Measurements from ENCODE around the gene FAN1.

The FAN1 gene

DNA sequence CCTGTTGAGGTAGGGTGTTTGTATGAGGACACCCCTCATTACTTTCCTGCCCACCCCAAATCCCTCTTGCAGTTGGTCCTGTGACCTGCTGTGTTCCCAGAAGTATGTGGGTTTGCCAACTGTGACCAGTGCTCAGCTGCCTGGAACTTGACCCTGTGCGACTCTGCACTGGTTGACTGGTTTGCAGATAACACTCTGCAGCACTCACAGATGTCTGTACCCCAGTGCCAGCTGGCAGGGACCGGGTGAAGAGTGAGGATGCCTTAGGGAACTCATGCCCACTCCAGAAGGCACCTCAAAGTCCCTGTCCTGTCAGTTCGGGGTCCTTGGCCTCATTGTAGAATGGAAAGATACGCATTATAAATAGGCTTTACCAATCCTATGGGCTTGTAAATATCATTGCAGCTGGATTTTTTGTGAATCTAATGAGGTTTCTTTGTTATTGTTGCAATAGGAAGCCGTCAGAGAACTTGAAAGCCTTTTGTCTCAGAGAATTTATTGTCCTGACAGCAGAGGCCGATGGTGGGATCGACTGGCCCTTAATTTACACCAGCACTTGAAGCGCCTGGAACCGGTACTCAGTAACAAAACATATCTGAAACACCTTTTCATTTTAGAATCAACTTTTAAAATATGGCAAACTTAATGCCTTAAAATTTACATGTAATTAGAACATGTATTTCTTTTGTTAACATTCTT, 18.2 kb downstream of the FAN1 start:
- DNase-seq = no peak

DNA sequence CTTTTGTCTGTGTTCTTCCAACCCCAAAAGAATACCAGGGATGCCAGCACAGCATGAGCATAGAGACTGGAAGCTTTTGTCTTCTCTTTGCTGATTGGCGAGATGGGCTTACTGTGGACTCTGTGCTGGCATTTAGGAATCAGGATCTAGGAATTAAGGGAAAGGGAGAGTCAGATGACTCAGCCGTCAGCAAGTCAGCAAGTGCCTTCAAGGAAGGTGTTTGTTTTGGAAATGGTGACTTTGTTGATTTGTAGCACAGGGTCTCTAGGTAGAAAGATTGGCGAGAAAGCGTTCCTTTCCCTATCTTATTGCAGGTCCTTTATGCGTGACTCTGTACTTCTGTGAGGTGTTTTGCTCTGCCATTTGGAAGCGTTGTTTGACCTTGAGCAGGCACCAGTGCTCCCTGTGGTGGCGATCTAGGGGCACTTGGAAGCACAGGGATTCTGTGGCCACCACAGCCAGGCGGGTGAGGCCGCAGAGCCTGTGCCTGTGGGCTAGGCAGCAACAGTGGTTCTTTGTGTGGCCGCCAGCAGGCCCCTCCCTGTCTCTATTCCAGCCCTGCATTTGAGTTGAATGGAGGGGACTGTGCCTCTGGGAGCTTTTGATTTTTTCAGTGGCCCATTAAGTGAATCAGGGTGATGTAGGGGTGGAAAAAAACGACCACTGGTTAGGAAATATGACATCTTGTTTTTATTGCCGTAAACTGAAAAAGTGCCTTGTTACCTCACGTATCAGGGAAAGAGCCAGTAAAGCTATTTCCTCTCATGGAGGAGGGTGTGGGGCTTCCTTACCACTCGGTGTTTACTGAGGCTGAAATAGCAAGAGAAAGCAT, 19.0 kb downstream of the FAN1 start:
- DNase-seq = no peak

DNA sequence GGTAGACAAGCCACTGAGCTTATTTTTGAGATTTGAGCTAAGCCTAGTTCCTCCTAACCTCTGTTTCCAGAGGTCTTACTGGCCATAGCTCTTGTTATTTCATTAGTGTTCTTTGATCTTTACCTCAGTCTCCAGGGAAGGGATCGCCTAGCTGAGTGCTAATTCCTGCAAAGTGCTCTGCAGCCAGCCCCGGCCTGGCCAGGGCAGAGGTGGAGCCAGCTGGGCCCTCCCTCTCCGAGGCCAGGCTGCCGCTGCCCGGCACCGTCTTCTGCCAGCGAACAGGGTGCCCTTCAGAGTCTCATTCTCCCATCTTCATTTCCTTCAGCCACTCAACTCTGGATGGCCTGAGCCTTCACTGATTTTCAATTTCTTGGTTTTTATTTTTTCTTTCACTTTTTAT, 19.7 kb downstream of the FAN1 start:
- DNase-seq = no peak

DNA sequence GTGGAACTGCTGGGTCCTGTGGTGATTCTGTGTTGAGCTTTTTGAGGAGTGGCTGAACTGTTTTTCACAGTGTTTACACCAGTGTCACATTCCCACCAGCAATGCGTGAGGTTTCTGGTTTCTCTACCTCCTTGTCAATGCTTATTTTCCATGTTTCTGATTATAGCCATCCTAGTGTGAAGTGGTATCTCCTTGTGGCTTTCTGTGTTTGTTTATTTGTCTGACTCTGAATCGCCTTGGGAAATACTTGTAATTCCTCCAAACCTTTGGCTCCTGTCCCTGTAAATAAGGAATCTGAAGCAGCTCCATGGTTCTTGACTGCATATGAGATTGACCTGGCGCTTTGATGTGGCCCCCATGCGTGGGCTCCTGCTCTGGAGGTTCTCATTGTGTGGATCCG, 20.6 kb downstream of the FAN1 start:
- no peak for DNase-seq

DNA sequence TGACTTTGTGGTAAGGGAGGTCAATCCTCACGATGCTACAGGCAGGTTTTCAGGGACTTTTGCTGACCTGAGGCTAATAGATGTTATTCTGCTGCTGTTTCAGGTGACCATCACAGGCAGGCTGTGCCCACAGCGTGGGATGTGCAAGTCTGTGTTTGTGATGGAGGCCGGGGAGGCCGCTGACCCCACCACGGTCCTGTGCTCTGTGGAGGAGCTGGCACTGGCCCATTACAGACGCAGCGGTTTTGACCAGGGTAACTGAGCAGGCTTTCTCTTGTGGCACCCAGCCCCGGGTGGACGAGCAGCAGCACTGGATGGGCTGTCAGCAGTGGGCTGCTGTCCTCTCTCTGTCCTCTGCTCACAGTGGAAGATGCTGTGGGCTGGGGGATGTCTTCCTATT, 22.0 kb downstream of the FAN1 start:
- DNase-seq = no peak

DNA sequence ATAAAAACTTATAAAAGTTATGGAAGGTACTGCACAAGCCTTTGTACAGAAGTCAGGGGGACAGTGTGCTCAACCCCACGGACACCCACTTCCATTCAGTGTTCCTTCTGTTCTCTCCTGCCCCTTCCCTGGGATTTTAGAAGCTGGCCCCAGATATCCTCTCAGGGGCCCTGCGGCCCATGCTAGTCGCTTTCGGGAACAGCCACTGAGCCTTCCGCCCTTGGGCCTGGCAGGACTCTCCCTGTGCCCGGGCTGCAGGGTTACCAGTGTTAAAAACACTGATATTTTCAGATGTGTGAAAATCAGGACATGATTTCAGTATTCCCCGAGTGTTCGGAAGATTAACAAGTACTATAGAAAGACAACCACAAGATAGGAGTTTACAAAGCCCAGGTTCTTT, 22.4 kb downstream of the FAN1 start:
- no peak for DNase-seq

DNA sequence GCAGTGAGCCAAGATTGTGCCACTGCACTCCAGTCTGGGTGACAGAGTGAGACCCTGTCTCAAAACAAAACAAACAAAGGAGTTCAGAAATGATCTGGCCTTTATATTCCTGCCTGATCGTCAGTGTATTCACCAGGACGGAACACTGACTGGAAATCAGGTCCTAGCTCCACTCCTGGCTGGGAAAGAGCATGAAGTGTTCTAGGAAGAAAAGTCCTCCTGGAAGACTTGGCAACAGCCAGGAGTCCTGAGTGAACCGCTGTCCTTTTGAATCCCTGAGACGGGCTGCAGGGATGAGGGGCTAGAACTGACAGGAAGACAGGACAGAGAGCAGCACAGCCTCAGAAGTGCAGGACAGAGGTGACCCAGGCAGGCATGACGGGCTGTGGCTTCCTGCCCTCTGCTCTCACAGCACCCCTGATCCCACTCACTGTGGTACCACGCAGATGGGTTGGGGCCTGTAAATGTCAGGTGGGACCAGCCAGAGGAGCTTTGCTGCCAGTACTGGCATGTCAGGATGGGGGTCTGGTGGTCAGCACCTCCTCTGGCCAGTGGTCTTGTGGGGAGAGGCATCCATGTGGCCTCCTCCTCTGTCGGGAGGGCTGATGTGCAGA, 23.5 kb downstream of the FAN1 start:
- no peak for DNase-seq

DNA sequence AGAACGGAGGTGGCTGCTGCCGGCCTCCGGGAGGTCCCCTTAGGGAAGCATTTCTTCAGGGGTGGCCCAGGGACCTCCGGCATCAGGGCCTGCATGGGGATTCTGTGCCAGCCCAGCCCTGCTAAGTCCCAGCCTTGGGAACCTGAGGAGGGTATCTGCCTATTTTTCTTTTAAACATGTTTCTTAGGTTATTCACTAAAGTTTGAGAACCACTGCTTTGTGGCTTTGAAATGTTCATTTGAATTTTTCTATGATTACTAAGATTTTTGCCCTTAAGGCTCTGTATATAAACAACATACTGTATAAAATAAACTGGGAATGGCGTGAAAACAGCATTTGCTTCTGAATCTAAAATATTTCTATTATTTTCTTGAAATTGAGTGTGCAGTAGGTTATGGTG, 24.4 kb downstream of the FAN1 start:
- no peak for DNase-seq

DNA sequence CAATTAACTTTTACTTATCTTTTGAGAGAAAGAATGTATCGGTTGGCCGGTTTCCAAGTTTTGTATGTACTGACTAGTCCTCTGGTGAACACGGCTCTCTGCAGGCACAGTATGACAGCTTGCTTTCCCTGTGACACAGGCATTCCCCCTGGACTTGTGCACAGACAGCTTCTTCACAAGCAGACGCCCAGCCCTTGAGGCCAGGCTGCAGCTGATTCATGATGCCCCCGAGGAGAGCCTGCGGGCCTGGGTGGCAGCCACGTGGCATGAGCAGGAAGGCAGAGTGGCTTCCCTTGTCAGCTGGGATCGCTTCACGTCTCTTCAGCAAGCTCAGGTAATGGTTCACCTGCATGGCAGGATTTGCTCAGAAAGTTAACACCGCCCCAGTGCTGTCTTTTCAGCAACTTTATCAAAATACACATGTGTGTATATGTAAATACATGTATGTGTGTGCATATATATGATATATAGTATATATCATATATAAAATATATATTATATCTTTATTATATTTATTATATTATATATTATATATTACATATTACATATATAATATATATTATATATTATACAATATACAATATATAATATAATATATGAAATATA, 25.5 kb downstream of the FAN1 start:
- no peak for DNase-seq

DNA sequence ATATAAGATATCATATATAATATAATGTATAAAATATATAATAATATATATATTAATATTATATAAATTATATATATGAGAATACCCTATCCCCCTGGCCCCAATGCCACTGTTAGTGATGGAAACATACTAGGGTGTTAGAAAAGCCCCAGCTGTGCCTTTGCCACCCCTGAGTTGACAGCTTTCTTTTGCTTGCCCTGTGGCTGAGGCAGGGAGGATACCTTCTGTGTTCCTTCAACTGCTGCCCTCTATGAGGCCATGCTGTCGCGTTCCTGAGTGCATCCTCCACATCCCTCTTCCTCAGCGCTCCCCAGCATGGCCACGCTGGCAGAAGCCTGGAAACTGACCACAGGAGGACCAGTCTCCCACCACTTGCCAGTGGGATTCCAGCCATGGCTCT, 26.3 kb downstream of the FAN1 start:
- no peak for DNase-seq

DNA sequence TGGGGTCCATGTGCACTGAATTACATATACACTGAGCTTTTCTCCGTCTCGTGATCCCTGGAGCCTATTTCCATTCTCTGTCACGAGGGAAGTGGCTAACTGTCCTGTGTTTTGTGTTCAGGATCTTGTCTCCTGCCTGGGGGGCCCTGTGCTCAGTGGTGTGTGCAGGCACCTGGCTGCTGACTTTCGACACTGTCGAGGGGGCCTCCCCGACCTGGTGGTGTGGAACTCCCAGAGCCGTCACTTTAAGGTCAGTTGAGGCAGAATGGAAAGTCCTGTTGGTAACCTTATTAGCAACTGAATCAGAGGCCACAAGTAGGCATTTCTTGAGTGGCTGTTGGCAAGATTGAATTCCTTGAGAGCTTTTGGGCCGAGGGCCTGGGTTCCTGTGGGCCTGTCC, 26.7 kb downstream of the FAN1 start:
- no peak for DNase-seq

DNA sequence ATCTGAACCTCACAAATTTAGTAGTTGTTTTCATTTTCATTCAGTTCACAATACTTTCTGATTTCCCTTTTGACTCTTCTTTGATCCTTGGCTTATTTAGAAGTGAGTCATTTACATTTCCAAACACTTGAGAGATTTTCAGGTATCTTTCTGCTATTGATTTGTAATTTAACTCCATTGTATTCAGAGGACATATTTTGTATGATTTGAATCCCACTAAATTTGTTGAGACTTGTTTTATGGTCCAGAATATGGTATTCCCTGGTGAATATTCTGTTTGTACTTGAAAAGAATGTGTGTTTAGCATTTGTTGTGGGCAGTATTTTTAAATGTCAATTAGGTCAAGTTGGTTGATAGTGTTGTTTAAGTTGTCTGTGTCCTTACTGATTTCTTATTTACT, 29.6 kb downstream of the FAN1 start:
- no peak for DNase-seq

DNA sequence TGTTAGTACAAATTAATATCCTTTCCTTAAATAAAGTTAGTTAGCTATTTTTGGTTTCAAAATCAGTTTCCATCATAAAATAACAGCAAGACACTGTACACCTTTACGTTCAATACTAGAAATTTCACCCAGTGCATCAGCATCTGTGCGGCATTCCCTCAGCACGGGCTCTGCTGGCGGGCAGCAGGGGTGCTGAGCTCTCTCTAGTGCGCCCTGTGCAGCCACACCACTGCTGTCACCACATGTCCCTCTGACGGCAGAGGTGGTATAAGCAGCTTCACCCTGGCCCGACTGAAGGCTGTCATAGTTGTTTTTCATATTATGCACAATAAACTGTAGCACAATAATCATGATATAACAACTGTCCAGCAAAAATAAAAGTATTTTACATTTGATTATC, 35.4 kb downstream of the FAN1 start:
- no peak for DNase-seq

DNA sequence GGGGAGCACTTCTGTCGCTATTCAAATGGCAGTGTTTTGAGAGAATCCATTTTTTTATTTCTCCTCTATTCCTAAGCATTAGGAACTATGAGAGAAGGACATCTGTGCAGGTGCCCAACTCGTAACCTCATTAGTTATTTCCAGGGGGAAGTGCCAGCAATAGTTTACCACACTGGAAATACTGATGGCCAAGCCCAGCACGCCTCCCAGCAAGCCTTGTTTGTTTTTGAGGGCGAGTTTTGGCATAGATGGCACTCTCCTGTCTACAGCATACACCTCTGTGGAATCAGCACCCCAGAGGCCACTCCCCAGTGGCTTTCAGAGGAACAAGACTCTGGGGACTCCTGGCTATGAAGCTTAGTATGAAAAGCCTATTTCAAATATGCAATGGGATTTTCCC, 36.6 kb downstream of the FAN1 start:
- no peak for DNase-seq

DNA sequence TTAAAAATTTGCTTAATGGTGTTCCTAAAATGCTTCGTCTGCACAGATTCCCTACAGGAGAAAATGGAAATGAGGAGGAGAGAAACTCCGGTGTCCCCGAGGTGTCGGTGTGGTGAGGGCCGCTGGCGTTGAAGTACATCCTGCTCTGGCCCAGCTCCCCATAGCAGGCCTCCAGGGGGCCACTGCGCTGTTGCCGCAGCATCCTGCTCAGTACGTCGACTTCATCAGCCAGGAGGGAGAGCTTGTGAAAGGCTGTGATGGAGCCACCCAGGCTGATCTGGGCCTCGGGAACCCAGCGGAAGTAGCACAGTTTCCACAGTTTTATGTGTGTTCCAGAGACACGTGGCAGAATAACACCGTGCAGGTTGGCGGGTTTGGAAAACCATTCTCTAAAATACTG, 37.8 kb downstream of the FAN1 start:
- DNase-seq = no peak

DNA sequence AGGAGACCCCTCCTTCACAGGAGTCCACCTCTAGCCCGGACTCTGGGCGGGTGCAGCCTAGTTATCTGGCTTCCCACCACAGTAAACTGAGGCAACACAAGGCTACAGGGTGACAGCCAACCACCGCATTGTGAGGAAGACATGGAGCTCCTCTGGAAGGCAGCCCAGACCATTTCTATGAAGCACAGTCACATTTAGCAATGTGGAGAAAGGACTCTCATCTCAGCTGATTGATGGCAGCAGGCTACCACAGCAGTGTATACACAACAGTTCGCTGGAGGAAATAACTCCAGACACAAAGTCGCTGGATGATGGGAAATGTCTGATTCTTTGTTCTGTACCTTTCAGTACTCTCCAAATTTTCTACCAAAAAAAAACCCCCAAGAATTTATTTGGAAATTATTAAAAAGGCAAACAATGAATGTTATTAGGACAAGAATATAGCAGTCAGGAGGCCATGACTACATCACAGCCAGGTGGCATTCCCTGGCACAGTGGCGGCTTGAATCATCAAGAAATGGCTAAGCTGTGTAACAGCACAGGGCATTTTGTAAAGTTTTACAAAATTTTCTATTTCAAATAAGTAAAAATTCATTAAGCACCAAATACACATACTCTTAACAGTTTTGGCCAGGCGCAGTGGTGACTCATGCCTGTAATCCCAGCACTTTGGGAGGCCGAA, 40.1 kb downstream of the FAN1 start:
- no peak for DNase-seq

DNA sequence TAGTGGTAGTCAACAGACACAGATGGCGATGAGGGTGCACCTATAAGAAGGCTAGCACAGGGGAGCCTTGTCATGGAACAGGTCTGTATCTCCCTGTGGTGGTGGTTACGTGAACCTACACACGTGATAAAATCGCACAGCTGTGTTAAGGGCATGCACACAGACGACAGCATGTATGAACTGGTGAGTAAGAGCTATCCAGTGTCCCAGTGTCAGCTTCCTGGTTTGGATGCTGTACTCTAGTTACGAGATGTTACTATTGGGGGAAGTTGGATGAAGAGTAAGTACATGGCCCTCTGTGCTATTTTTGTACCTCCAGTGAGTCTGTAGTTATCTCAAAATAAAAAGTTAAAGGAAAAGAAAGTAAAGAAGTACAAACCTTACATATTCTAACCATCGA, 49.5 kb downstream of the FAN1 start:
- DNase-seq = no peak

DNA sequence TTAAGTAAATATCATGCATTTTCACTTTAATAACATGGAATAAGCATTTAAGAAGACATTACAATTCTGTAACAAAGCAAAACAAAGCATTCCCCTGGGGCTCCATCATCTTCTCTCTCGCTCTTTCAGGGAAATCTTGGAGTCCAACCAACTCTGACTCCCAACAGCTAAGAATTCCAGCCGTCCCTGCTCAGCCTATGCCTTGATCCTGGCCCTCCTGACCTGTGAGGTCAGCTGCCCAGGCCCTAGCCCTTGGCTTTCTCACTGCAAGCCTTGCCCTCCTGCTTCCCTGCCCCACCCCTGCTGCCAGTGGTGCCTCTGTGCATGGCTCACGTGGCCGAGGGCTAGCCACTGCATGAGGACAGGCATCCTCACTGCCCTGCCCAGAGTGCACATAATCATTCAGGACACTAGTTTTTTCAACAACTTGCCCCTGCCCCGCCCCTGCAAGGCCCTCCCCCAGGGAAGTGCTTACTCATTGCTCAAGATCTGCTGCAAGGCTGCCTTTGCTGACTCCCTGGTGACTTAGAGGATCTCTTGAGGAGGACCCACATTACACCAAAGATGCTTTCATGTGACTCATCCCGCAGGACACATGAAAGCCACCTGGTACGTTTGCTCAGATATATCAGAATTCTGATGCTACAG, 50.1 kb downstream of the FAN1 start:
- DNase-seq = no peak

DNA sequence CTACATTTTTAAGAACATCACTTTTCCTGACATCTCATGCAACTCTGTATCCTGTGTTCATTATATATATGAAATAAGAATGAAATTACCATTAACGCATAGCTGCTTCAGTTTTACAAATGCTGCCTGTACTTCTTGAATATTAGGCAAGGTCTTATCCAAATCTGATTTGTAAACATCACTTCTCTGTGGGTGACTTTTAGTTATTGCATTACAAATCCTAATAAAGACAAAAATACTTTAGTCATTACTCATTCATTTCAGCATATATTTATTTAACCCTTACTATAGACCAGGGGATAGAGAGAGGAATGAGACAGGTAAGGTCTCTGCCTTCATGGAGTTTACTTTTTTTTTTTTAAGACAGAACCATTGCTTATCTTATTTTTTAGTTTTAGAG, 51.0 kb downstream of the FAN1 start:
- DNase-seq = no peak

DNA sequence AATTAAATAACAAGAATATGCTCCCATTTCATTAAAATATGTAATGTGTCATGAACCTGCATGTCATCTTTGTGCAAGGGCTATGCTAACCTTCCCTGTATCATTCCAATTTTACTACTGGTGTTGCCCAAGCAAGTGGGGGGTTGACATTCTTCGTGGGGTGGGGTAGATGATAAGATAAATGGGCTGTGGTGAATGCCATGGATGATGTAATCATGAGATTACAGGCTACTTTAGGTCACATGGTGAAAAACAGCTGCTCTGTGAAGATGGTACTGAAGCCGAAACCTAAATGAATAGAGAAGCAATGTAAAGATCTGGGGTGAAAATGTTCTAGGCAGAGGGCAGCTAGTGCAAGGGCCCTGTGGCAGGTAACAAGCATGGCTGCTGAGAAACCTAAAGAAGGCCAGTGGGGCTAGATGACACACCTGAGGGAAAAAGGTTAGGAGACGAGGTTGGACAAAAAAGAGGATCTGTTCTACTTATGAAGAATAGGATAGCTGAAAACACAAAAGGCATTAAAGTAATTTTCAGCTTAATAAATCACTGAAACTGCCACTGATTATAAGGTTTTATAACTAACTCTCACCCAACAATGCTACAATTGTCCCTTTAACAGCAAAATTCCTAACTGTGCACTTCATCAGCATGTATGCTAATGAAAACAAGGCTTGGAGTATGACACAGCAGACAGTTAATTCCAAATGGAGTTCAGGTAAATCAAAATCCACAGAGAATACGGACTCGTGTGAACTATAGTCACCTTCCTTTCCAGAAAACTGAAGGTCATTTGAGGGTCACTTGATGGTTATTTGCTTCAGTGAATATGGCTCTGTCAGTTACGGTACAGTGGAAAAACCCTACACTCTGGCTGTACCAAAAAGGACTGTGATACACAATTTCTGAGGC, 52.8 kb downstream of the FAN1 start:
- DNase-seq = no peak

DNA sequence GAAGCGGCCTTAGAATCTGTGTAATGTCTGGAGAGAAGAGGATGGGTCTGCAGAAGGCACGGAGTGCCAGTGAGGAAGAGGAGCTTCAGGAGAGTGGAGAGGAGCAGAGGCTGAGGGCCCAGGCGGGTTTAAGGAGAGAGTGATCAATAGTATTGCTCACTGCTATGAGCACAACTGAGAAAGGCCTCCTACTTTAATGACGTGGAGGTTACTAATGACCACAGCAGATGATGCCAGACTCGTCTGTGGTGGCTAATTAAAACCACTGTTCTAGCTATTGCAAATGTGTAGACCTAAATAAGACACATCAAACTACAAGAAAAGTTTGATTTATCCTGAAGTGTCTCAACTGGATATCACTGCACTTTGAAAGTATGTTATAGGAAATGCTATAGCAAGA, 54.5 kb downstream of the FAN1 start:
- no peak for DNase-seq

DNA sequence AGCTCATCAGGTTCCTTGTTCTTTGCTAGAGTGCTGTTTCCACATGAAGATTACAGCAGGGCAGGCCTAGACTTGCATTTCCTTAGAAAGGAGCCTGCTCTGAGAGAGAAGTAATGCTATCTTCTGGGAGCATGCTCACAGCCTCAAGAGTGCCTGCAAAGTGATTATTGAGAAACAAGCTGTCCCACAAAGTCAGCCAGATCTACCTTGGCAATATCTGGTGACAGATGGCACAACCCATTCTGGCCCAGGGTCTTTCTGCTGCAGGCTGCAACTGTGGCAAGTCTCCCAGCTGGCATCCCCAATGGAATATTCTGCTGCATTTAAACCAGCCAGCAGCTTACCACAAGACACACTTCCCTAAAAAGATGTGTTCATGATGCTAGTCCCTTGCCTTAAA, 58.4 kb downstream of the FAN1 start:
- no peak for DNase-seq

Data from stimulated activated CD4-positive, alpha-beta T cell treated with anti-CD3 and anti-CD28 coated beads, Interleukin-4, amount 100 ng/mL, for 1 hour (primary cell).